WTC11 (cell line): ENCODE results near the gene TMEM128. TPM values are rescaled to one million over a fixed set of nuclear protein-coding genes. Genes with fewer than 3 reads are reported as not detected.

Experiments
- ATAC-seq: fragments of 200-7000 bp; cut with Tn5 transposase; 2 replicates; pipeline ENCODE4 v1.10.0; 2021; ENCODE audit warnings: mild to moderate bottlenecking, moderate library complexity
- CTCF ChIA-PET: fragments of 300-600 bp; sonication (Branson Sonifier 250); formaldehyde crosslinking; loops from one replicate; lab custom pipeline; 2021; ENCODE audit warnings: antibody characterized with exemption; lab: Charles Lee
- POLR2A ChIA-PET: fragments of 350-600 bp; sonication (Branson Sonifier 250); formaldehyde crosslinking; loops from one replicate; lab custom pipeline; 2021; ENCODE audit warnings: antibody characterized with exemption; lab: Charles Lee
- DNase-seq: peaks from one replicate; pipeline ENCODE4 v3.0.0; 2021; ENCODE audit warnings: low spot score
- H3K27ac Mint-ChIP-seq: 2 replicates; pipeline ENCODE4 v1.8.0; 2021; ENCODE audit warnings: mixed read lengths
- H3K27me3 Mint-ChIP-seq: 2 replicates; pipeline ENCODE4 v1.8.0; 2021; ENCODE audit warnings: low read depth, mild to moderate bottlenecking, moderate library complexity, mixed read lengths
- H3K36me3 Mint-ChIP-seq: 2 replicates; pipeline ENCODE4 v1.8.0; 2021; ENCODE audit warnings: mixed read lengths
- H3K4me1 Mint-ChIP-seq: 2 replicates; pipeline ENCODE4 v1.8.0; 2022; ENCODE audit warnings: mixed read lengths
- H3K4me3 Mint-ChIP-seq: 2 replicates; pipeline ENCODE4 v1.8.0; 2021; ENCODE audit warnings: mild to moderate bottlenecking, moderate library complexity, mixed read lengths
- H3K9me3 Mint-ChIP-seq: 2 replicates; pipeline ENCODE4 v1.8.0; 2021; ENCODE audit warnings: mixed read lengths
- AFF4 ChIP-seq: sonication (generic); formaldehyde crosslinking; IDR thresholded peaks from 2 replicates; pipeline ENCODE4 v1.8.1; 2023; ENCODE audit warnings: mild to moderate bottlenecking, missing genetic modification reagents, borderline replicate concordance
- AR ChIP-seq: fragments of 250-450 bp; sonication (Bioruptor Pico); IDR thresholded peaks from 2 replicates; pipeline ENCODE4 v1.9.0; 2021; ENCODE audit warnings: mild to moderate bottlenecking
- CDX4 ChIP-seq: fragments of 250-450 bp; sonication (Bioruptor Pico); IDR thresholded peaks from 2 replicates; pipeline ENCODE4 v1.9.0; 2021; ENCODE audit warnings: moderate library complexity, mild to moderate bottlenecking, inconsistent platforms, borderline replicate concordance
- ELF4 ChIP-seq: sonication (generic); formaldehyde crosslinking; IDR thresholded peaks from 2 replicates; pipeline ENCODE4 v1.8.1; 2022; ENCODE audit warnings: low read depth, mild to moderate bottlenecking, moderate library complexity, missing genetic modification reagents
- ESRRA ChIP-seq: sonication (generic); formaldehyde crosslinking; IDR thresholded peaks from 2 replicates; pipeline ENCODE4 v1.8.1; 2022; ENCODE audit warnings: mild to moderate bottlenecking, missing genetic modification reagents, borderline replicate concordance
- HMGA2 ChIP-seq: fragments of 250-450 bp; sonication (Bioruptor Pico); IDR thresholded peaks from 2 replicates; pipeline ENCODE4 v1.4.0; 2021; ENCODE audit warnings: mild to moderate bottlenecking, moderate library complexity
- KAT7 ChIP-seq: sonication (generic); formaldehyde crosslinking; IDR thresholded peaks from 2 replicates; pipeline ENCODE4 v1.8.1; 2023; ENCODE audit warnings: missing genetic modification reagents, mild to moderate bottlenecking, borderline replicate concordance
- MXD4 ChIP-seq: fragments of 250-450 bp; sonication (Bioruptor Pico); IDR thresholded peaks from 2 replicates; pipeline ENCODE4 v1.8.0; 2021; ENCODE audit warnings: mild to moderate bottlenecking, moderate library complexity, borderline replicate concordance
- OVOL2 ChIP-seq: fragments of 250-450 bp; sonication (Bioruptor Pico); IDR thresholded peaks from 2 replicates; pipeline ENCODE4 v1.9.0; 2021; ENCODE audit warnings: mild to moderate bottlenecking, borderline replicate concordance
- RELA ChIP-seq: sonication (generic); formaldehyde crosslinking; IDR thresholded peaks from 2 replicates; pipeline ENCODE4 v1.8.1; 2022; ENCODE audit warnings: missing genetic modification reagents, mild to moderate bottlenecking, borderline replicate concordance
- RORB ChIP-seq: fragments of 250-450 bp; sonication (Bioruptor Pico); IDR thresholded peaks from 2 replicates; pipeline ENCODE4 v1.9.0; 2021; ENCODE audit warnings: mild to moderate bottlenecking
- TEAD1 ChIP-seq: sonication (generic); formaldehyde crosslinking; IDR thresholded peaks from 2 replicates; pipeline ENCODE4 v1.8.0; 2022; ENCODE audit warnings: mild to moderate bottlenecking, missing genetic modification reagents
- TP53 ChIP-seq: sonication (generic); formaldehyde crosslinking; IDR thresholded peaks from 2 replicates; pipeline ENCODE4 v1.8.1; 2023; ENCODE audit warnings: mild to moderate bottlenecking, missing genetic modification reagents
- ZMAT4 ChIP-seq: fragments of 250-450 bp; sonication (Bioruptor Pico); IDR thresholded peaks from 2 replicates; pipeline ENCODE4 v1.9.0; 2021; ENCODE audit warnings: mild to moderate bottlenecking
- ZNF138 ChIP-seq: sonication (generic); formaldehyde crosslinking; conservative IDR thresholded peaks from 2 replicates; pipeline ENCODE4 v1.8.1; 2022; ENCODE audit warnings: mild to moderate bottlenecking, moderate library complexity, missing genetic modification reagents
- ZNF425 ChIP-seq: fragments of 250-450 bp; sonication (Bioruptor Pico); conservative IDR thresholded peaks from 2 replicates; pipeline ENCODE4 v1.9.0; 2021; ENCODE audit warnings: mild to moderate bottlenecking
- ZNF671 ChIP-seq: fragments of 250-450 bp; sonication (Bioruptor Pico); IDR thresholded peaks from 2 replicates; pipeline ENCODE4 v1.8.0; 2021; ENCODE audit warnings: mild to moderate bottlenecking
- total RNA-seq: library from RNA; stranded (reverse); gene quantifications from 3 replicates; pipeline ENCODE4 v1.2.3, GENCODE V29; 2021
- TF ChIP-seq, protein P1 (sequence below): fragments of 250-450 bp; sonication (Bioruptor Pico); IDR thresholded peaks from 2 replicates; pipeline ENCODE4 v1.8.0; 2021; ENCODE audit warnings: mild to moderate bottlenecking
- TF ChIP-seq, protein P2 (sequence below): sonication (generic); formaldehyde crosslinking; IDR thresholded peaks from 2 replicates; pipeline ENCODE4 v1.8.1; 2022; ENCODE audit warnings: mild to moderate bottlenecking, moderate library complexity, missing genetic modification reagents
- TF ChIP-seq, protein P3 (sequence below): sonication (generic); formaldehyde crosslinking; IDR thresholded peaks from 2 replicates; pipeline ENCODE4 v1.8.0; 2022; ENCODE audit warnings: mild to moderate bottlenecking, missing genetic modification reagents

The TMEM128 gene
- total RNA-seq, 1 experiment from 2014 or later: 21.1 TPM

DNA sequence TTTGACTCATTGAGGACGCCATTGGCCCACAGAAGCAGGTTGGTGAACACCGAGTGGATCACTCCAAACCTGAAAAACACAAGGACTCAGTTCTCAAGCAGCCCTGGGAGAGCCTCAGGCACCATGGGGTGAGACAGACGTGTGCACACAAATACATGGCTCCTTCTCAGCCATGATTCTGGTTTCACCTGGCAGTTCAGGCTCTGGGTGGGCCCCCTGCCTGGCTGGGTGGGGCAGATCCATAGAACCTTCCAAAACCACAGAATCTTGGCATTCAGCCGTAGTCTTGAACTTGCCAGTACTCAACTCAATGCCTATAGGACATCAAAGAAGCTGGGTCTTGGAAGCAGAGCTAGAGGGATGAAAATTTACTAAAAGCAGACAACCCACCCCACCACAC, 45.5 kb downstream of the TMEM128 start (continued):
- TF ChIP-seq ZNF425 (CRISPR knock-in tag): no peak
- no peak for TF ChIP-seq HMGA2 (CRISPR knock-in tag)

DNA sequence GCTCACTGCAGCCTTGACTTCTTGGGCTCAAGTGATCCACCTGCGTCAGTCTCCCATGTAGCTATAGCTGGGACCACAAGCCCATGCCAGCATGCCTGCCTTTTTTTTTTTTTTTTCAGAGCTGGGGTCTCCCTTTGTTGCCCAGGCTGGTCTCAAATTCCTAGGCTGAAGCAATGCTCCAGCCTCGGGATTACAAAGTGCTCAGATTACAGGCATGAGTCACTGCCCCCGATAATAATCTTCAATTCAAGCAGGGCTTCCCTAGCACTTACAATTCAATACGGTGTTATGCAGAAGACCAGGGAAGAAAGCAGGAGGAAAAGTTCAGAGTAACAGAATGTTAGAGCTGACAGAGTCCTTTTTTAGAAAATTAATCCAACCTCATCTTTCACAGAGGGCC, 47.4 kb downstream of the TMEM128 start:
- Mint-ChIP-seq H3K36me3 (no peaks in the 10 kb centered on the region), H3K4me1 (peaks cover 11% of the 10 kb centered on the region), H3K27ac (no peak overlapping the region), H3K4me3 (no peak overlapping the region), H3K9me3 (peaks cover 6% of the 10 kb centered on the region), H3K27me3 (peaks cover 10% of the 10 kb centered on the region)
- CTCF ChIA-PET: interaction anchor here (1.0 kb wide), 1 partner anchor 18 kb away, joined by 4 read pairs; no protein-coding TSS in a partner anchor
- no peak for DNase-seq
- TF ChIP-seq KAT7 (CRISPR knock-in tag) (no peak), ELF4 (no peak), ESRRA (no peak), RORB (CRISPR knock-in tag) (no peak), ZNF671 (no peak), AR (CRISPR knock-in tag) (no peak), ZNF138 (CRISPR knock-in tag) (no peak), MXD4 (CRISPR knock-in tag) (no peak), OVOL2 (CRISPR knock-in tag) (no peak), TEAD1 (no peak), ZMAT4 (CRISPR knock-in tag) (no peak), HMGA2 (CRISPR knock-in tag) (no peak), RELA (no peak), TP53 (CRISPR knock-in tag) (no peak), AFF4 (no peak), CDX4 (CRISPR knock-in tag) (no peak)
- TF ChIP-seq, protein P1, sequence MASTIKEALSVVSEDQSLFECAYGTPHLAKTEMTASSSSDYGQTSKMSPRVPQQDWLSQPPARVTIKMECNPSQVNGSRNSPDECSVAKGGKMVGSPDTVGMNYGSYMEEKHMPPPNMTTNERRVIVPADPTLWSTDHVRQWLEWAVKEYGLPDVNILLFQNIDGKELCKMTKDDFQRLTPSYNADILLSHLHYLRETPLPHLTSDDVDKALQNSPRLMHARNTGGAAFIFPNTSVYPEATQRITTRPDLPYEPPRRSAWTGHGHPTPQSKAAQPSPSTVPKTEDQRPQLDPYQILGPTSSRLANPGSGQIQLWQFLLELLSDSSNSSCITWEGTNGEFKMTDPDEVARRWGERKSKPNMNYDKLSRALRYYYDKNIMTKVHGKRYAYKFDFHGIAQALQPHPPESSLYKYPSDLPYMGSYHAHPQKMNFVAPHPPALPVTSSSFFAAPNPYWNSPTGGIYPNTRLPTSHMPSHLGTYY (CRISPR knock-in tag): no peak
- TF ChIP-seq, protein P2, sequence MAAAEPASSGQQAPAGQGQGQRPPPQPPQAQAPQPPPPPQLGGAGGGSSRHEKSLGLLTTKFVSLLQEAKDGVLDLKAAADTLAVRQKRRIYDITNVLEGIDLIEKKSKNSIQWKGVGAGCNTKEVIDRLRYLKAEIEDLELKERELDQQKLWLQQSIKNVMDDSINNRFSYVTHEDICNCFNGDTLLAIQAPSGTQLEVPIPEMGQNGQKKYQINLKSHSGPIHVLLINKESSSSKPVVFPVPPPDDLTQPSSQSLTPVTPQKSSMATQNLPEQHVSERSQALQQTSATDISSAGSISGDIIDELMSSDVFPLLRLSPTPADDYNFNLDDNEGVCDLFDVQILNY: no peak
- TF ChIP-seq, protein P3, sequence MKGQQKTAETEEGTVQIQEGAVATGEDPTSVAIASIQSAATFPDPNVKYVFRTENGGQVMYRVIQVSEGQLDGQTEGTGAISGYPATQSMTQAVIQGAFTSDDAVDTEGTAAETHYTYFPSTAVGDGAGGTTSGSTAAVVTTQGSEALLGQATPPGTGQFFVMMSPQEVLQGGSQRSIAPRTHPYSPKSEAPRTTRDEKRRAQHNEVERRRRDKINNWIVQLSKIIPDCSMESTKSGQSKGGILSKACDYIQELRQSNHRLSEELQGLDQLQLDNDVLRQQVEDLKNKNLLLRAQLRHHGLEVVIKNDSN (CRISPR knock-in tag): no peak
- ATAC-seq: no peak
- POLR2A ChIA-PET: no interaction called here
